ENCODE measurements around the gene SWT1.

DNA sequence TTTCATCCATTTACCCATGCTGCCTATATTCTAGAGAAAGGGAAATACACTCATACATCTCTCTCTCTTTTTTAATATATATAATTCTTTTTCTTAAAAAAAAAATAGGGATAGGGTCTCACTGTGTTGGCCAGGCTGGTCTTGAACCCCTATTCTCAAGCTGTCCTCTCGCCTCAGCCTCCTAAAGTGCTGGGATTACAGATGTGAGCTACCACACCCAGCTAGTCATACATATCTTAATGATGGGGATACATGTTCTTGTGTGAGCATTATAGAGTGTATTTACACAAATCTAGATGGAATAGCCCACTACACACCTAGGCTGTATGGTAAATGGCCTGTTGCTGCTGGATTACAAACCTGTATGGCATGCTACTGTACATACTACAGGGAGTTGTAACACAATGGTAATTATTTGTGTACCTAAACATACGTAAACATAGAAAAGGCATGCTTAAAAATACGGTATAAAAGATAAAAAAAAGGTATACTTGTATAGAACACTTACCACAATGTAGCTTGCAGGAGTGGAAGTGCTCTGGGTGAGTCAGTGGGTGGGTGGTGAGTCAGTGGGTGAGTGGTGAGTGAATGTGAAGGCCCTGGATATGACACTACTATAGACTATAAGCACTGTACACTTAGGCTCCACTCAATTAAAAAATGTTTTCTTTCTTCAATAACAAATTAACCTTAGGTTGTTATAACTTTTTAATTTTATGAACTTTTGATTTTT is 87.2 kb downstream of the SWT1 start:
- no peak for TF ChIP-seq POLR2A (IDR thresholded peaks at IDR 0.05)
- TF ChIP-seq, protein P1, sequence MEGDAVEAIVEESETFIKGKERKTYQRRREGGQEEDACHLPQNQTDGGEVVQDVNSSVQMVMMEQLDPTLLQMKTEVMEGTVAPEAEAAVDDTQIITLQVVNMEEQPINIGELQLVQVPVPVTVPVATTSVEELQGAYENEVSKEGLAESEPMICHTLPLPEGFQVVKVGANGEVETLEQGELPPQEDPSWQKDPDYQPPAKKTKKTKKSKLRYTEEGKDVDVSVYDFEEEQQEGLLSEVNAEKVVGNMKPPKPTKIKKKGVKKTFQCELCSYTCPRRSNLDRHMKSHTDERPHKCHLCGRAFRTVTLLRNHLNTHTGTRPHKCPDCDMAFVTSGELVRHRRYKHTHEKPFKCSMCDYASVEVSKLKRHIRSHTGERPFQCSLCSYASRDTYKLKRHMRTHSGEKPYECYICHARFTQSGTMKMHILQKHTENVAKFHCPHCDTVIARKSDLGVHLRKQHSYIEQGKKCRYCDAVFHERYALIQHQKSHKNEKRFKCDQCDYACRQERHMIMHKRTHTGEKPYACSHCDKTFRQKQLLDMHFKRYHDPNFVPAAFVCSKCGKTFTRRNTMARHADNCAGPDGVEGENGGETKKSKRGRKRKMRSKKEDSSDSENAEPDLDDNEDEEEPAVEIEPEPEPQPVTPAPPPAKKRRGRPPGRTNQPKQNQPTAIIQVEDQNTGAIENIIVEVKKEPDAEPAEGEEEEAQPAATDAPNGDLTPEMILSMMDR (IDR thresholded peaks at IDR 0.05), result no peak
